IPS-NIHi11 (cell line): Measurements from ENCODE around the gene CAMKMT.
A peak's percentile ranks its signal among the peaks of the same experiment; 100 is the strongest.
"Not testable (repeated sequence)": the region's sequence is repeated elsewhere in the genome, so short reads cannot be mapped to it uniquely, and the experiment has no call there.

Experiments used
- DNase-seq: peaks from one replicate; pipeline ENCODE4 v3.0.0; 2012; ENCODE audit warnings: mixed read lengths, low spot score

The CAMKMT gene

GRCh38 chr2:44505664-44506063 lies 143.9 kb downstream of the CAMKMT start:
- not testable (repeated sequence) for DNase-seq

GRCh38 chr2:44510246-44510645 lies 148.5 kb downstream of the CAMKMT start:
- no peak for DNase-seq

- DNase-seq = no peak
Measured at GRCh38 chr2:44515416-44515815, 153.7 kb downstream of the CAMKMT start.

GRCh38 chr2:44519026-44519425 lies 157.3 kb downstream of the CAMKMT start:
- DNase-seq = no peak

- DNase-seq = no peak
Measured at GRCh38 chr2:44522846-44523245, 161.1 kb downstream of the CAMKMT start.

- DNase-seq = no peak
Measured at GRCh38 chr2:44524347-44524926, 162.7 kb downstream of the CAMKMT start.

GRCh38 chr2:44526352-44526751 lies 164.6 kb downstream of the CAMKMT start:
- no peak for DNase-seq

- no peak for DNase-seq
Measured at GRCh38 chr2:44528595-44528994, 166.8 kb downstream of the CAMKMT start.

GRCh38 chr2:44529448-44529847 lies 167.7 kb downstream of the CAMKMT start:
- DNase-seq = no peak

- no peak for DNase-seq
Measured at GRCh38 chr2:44531289-44531688, 169.5 kb downstream of the CAMKMT start.

- no peak for DNase-seq
Measured at GRCh38 chr2:44532031-44532430, 170.3 kb downstream of the CAMKMT start.

- no peak for DNase-seq
Measured at GRCh38 chr2:44533508-44533907, 171.8 kb downstream of the CAMKMT start.

- no peak for DNase-seq
Measured at GRCh38 chr2:44535376-44535775, 173.6 kb downstream of the CAMKMT start.

- DNase-seq = no peak
Measured at GRCh38 chr2:44537264-44537663, 175.5 kb downstream of the CAMKMT start.

- no peak for DNase-seq
Measured at GRCh38 chr2:44542520-44542919, 180.8 kb downstream of the CAMKMT start.

GRCh38 chr2:44543773-44544725 lies 182.3 kb downstream of the CAMKMT start:
- peak; percentile 66 for DNase-seq

GRCh38 chr2:44545005-44545404 lies 183.3 kb downstream of the CAMKMT start:
- no peak for DNase-seq

- no peak for DNase-seq
Measured at GRCh38 chr2:44546459-44547127, 184.8 kb downstream of the CAMKMT start.

GRCh38 chr2:44547718-44548117 lies 186.0 kb downstream of the CAMKMT start:
- no peak for DNase-seq

- DNase-seq = no peak
Measured at GRCh38 chr2:44548221-44549098, 186.7 kb downstream of the CAMKMT start.

GRCh38 chr2:44549099-44549471 lies 187.3 kb downstream of the CAMKMT start:
- no peak for DNase-seq

- no peak for DNase-seq
Measured at GRCh38 chr2:44549856-44550255, 188.1 kb downstream of the CAMKMT start.
